OCI-M2 (cell line): ENCODE measurements around the gene CRIP3.

Experiments used
- DNase-seq: peaks from one replicate; lab custom pipeline; 2025; ENCODE audit not compliant: unreplicated experiment; lab: John Stamatoyannopoulos, UW

The CRIP3 gene

DNA sequence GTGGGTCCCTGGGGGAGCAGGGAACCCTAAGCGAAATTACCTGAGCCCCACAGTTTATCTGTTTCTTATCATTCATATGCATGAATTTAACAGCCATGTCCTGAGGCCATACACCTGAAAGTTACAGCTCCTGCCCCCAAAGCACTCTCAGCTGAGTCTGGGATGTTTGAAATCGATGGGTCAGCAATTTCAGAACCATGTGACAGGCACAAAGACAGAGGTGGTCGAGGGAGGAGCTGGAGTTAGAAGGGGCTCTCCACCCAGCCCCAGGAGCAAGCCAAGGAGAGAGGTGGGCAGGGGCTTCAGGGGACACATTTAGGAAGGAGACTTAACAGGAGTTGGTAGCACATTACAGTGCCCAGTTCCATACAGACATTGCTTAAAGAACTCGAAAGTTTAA is 50.4 kb downstream of the CRIP3 start:
- no peak for DNase-seq

- no peak for DNase-seq
Observed at GRCh38 chr6:43257367-43258145, 51.1 kb downstream of the CRIP3 start.

- no peak for DNase-seq
Observed at GRCh38 chr6:43256670-43257366, 51.8 kb downstream of the CRIP3 start.
